Measurements from ENCODE around the gene DISP3.

DNA sequence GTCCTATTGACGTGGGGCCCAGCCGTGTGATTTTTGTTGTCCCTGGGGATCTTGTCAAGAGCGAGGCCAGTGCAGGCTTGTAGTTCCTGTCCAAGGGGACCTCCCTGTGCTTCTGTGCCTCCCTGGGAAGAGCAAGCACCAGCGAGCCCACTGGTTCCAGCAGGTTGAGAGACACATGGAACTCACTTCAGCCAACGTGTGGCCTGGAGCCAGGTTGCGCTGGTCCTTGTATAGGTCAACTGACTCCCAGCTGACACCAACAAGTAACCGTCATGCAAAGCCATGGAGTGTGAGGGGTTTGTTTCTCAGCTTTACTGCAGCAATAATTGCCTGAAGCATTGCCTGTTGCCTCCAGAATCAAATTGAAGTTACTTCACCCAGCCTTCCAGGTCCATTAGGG is 63.0 kb downstream of the DISP3 start:
- TF ChIP-seq, protein P1, sequence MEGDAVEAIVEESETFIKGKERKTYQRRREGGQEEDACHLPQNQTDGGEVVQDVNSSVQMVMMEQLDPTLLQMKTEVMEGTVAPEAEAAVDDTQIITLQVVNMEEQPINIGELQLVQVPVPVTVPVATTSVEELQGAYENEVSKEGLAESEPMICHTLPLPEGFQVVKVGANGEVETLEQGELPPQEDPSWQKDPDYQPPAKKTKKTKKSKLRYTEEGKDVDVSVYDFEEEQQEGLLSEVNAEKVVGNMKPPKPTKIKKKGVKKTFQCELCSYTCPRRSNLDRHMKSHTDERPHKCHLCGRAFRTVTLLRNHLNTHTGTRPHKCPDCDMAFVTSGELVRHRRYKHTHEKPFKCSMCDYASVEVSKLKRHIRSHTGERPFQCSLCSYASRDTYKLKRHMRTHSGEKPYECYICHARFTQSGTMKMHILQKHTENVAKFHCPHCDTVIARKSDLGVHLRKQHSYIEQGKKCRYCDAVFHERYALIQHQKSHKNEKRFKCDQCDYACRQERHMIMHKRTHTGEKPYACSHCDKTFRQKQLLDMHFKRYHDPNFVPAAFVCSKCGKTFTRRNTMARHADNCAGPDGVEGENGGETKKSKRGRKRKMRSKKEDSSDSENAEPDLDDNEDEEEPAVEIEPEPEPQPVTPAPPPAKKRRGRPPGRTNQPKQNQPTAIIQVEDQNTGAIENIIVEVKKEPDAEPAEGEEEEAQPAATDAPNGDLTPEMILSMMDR (IDR thresholded peaks at IDR 0.05; ENCODE audit: borderline replicate concordance, extremely low read depth, low read length, poor library complexity, severe bottlenecking), result no peak
- TF ChIP-seq EZH2 (IDR thresholded peaks at IDR 0.05; ENCODE audit: borderline replicate concordance, low read depth, low read length, severe bottlenecking), result no peak

Data from DND-41 (cell line).